Fibroblast of skin of right quadriceps (primary cell): ENCODE results near the gene PRTFDC1.

Experiments used
- DNase-seq: peaks from one replicate; pipeline ENCODE4 v3.0.0-alpha.2; 2013

The PRTFDC1 gene

GRCh38 chr10:24963521-24964041 lies 11.2 kb upstream of the PRTFDC1 start:
- DNase-seq: no peak

- DNase-seq: peak; percentile 20
Observed at GRCh38 chr10:24962995-24963394, 10.6 kb upstream of the PRTFDC1 start.

DNA sequence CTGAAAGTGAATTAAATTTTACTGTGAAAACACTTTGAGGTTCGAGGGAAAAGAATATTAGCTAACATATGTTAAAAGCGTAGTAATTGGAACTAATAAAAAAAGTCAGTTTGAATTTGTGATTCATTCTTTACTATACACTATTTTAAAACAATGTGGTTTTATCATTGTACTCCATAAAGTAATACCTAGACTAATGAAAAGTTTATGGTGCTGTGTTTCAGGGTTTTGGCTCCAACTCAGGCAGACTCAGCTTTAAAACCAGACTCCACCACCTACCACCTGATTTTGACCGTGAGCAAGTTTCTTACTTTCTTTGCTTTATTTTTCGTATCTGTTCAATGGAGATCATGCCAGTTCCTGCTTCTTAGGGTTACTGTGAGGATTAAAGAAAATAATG lies 9.2 kb upstream of the PRTFDC1 start:
- DNase-seq: no peak

DNA sequence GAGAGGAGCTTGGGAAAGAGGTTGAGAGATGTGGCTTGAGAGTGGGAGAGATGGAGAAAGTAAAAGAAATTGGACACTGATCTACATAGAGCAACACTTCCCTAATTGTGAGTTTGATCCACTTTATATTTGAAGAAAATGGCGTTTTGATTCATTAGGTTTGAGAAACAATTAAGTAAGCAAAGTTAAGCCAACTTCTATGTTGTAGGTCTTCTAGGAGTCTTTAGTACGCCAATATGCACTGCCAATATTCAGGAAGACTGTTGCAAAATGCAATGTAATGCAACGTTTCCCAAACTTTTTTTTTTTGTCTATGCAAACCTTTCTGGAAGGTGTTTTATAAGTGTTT lies 7.0 kb upstream of the PRTFDC1 start:
- DNase-seq: no peak

DNA sequence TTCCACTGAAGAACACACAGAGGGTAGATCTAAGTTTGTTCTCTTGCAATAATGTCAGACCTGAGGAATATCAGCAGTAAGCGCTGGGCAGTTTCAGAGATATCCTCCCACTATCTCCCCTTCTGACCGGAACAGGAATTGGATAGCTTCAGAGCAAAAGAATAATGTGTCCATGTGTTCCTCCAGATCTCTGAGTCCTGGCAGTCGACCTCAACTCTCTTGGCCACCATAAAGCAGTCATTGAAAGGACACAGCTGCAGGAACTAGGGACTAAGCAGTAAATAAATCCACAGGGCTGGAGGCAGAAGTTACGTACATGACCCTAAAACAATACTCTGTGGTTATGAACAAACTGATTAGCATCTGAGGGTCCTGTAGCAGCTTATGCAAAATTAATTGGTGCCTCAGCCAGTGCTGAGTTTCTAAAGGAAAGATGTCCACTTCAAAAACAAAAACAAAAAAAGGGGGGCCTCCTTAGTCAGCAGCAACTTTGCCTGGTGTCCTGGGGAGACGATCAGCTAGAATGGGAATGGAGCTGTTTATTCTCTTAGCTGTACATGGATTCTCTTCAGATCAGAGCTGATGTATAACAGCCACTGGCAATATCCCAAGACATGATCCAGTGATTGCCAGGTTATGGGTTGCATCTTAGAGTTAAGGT lies 6.4 kb upstream of the PRTFDC1 start:
- peak; percentile 37 for DNase-seq

DNA sequence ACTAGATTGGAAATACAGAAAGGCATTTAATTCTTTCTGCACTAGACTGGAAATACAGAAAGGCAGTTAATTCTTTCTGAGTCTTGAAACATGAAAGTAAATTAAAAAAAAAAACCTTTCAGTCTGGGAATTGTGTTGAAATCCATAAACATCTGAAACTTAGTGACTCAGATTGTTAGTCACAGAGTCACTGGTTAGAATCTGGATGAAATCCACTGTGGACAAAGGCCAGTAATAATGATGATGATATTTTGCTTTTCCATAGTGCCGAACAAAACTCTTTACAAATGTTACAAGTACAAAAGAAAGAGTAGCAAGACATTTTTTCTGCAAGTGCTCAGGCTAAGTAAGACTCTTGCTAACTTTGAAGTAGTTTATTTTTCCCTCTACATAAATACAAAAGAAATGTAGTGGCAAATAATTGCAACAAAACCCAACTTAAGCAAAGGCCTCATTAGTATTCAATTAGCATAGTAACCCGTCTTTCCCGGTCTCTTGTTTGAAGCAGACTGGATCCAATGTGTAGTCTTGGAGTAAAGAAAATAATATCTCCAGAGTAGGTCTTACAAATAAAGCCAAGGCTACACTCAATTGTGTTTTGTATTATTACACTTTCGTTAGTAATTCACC lies 5.8 kb upstream of the PRTFDC1 start:
- DNase-seq: peak; percentile 90

- peak; percentile 43 for DNase-seq
Observed at GRCh38 chr10:24957624-24958051, 5.2 kb upstream of the PRTFDC1 start.

- peak; percentile 7 for DNase-seq
Observed at GRCh38 chr10:24953675-24954074, 1.3 kb upstream of the PRTFDC1 start.

DNA sequence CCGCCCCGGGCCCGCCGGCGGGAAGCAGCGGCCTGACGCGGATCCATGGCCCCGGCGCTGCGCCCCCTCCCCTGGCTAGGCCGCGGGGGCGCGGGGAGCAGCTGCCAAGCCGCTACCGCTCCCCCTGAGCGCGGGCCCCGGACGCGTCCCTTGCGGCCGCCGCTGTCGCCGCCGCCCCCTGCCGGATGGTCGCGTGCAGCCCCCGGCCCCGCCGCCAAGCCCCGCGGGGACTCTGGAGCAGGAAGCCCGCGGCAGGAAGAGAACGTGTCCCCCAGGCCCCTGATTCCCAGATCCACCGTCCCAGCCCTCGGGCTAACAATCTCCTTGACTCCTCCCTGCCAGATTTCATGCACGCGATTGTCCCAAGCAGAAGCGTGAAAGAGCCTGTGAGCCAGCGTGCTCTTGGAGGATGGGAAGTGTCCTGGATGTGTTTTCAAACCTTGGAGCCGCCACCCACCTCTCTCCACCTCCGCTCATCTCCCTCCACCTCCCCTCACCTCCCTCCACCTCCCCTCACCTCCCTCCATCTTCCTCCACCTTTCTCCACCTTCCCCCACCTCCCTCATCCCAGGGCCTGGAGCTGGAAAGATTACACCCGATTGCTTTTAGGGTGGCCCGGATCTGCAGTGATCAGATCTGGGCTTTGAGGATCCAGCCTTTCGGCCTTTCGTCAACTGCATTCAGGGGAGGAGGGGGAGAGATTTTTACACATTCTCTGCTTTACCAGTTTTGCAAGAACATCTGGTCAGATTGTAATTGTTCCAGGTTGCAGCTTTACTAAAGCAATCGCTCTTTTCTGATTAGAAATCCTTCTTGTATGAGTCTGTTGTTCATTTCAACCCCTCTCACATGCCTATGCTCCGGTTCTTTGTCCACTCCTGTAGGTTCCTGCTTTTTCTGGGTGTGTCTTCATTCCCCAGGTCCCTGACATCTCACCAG lies 570 bp upstream of the PRTFDC1 start:
- DNase-seq: peak; percentile 74

- peak; percentile 22 for DNase-seq
Observed at GRCh38 chr10:24951201-24952142, 934 bp downstream of the PRTFDC1 start.

DNA sequence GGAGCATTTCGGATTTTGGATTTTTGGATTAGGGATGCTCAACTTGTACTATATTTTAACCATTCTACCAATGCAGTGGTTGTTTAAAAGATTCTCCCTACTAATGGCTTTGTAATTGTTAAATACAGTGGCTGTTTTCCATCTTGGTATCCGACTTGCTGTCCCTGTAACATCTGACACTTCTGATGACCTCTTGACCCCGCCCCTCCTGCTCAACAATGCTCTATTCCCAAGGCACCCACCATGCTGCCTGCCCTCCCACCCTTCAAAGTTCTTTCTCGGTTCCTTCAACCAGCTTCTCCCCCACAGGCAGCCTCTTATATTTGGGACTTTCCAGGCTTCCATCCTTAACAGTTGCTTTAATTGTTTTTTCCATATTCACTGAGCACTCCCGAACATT lies 2.0 kb downstream of the PRTFDC1 start:
- no peak for DNase-seq

DNA sequence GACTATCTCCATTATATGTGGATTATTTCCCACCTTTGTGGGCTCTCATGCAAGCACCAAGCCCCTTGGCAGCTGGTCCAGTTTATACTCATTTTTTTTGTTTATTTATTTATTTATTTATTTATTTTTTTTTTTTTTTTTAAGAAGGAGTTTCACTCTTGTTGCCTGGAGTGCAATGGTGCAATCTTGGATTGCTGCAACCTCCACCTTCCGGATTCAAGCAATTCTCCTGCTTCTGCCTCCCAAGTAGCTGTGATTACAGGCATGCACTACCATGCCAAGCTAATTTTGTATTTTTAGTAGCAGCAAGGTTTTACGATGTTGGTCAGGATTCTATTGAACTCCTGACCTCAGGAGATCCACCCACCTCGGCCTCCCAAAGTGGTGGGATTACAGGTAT lies 2.8 kb downstream of the PRTFDC1 start:
- DNase-seq: no peak

- peak; percentile 56 for DNase-seq
Observed at GRCh38 chr10:24947304-24948097, 4.9 kb downstream of the PRTFDC1 start.

GRCh38 chr10:24944512-24945255 lies 7.7 kb downstream of the PRTFDC1 start:
- peak; percentile 66 for DNase-seq

DNA sequence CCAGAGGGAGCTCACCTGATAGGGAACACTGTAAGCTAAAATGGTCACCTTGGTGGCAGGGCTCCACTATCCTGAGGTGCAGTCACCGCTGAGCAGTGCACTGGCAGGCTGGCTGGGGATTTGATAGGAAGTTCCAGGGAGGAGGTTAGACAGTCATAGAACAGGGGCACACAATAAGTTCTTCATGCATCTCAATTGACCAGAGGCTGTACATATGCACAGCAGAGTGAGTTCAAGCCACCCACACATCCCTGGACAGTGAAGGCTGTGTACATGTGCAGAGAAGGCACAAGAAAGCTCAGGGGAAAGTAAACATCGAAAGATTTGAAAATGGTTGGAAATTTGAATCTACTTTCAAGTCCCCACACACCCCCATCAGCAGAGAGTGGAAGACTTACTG lies 13.9 kb downstream of the PRTFDC1 start:
- DNase-seq: no peak

GRCh38 chr10:24938076-24938475 lies 14.3 kb downstream of the PRTFDC1 start:
- DNase-seq: no peak

DNA sequence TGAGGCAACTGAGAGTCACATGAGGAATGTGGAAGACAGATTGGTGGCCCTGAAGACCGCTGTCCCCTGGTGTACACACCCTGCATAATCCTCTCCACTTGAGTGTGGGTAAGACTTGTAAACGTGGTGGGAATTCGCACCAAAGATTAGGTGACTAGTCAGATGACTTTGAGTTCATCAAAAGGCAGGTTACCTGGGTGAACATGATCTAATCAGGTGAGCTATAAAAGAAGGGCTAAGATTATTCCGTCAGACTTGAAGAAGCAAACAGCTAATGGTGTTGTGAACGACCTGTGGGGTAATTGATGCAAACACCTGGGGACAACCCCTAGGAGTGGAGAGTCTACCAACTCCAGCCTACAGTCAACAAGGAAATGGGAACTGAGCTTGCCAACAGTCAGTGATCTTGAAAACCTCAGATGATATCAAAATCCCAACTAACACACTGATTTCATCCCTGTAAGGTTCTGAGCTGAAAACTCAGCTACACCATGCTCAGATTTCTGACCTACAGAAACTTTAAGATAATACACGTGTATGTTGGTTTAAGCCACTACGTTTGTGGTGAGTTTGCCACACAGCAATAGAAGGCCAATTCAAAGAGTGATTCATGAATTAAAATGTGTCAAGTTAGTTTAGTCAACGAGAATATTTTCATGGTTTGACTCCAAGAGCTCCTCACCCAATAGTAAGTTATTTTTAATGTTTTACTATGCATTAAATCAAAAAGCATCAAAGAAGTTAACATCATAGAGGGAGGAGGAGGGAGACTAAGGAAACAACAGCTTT lies 16.7 kb downstream of the PRTFDC1 start:
- DNase-seq: no peak

DNA sequence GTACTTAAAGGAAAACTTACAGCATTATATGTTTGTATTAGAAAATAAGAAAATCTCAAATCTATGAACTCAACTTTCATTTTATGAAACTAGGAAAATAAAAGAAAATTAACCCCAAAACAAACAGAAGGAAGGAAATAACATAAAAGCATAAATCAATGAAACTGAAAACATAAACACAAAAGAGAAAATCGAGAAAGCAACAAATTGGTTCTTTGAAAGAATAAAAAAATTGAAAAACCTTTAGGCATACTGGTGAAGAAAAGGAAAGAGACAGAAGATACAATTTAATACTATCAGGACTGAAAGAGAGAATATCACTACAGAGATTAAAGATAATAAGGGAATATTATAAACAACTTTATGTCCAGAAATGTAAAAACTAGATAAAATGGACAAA lies 21.2 kb downstream of the PRTFDC1 start:
- no peak for DNase-seq

- no peak for DNase-seq
Observed at GRCh38 chr10:24930427-24930826, 22.0 kb downstream of the PRTFDC1 start.

DNA sequence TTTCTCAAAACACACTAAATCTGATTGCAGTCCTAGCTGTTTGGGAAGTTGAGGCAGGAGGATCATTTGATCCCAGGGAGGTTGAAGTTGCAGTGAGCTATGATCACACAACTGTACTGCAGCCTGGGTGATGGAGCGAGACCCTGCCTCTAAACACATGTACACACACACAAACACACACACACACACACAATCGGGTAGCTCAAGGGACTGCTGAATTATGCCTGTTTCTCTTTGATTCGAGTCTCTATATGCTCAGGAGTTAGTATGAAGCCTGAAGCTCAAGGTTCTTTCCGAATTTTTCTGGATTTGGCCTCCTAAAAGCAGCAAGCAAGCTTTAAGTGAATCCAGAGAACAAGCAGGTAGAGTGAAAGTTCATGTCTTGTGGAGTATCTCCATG lies 22.5 kb downstream of the PRTFDC1 start:
- DNase-seq: no peak
